Subcutaneous adipose tissue (tissue), 4 donors: ENCODE data around the gene OSGEP. TPM values are rescaled to one million over a fixed set of nuclear protein-coding genes. Genes with fewer than 3 reads are reported as not detected.

ENCODE experiments used
- total RNA-seq, 4 donors: library from RNA; depleted of rRNA; stranded (reverse); fragments of >200 nt; gene quantifications; one replicate each; pipeline ENCODE4 v1.1.0, GENCODE V29; 2016
- TF ChIP-seq, protein P1 (sequence below): fragments of 450-650 bp; IDR thresholded peaks from one replicate; pipeline ENCODE4 v1.5.1; 2016; ENCODE audit warnings: low read depth, mild to moderate bottlenecking, control low read depth, antibody characterized with exemption, moderate library complexity

The OSGEP gene
- total RNA-seq, 4 donors from 2014 or later = 29.5 to 64.6 (median 41.6) TPM

DNA sequence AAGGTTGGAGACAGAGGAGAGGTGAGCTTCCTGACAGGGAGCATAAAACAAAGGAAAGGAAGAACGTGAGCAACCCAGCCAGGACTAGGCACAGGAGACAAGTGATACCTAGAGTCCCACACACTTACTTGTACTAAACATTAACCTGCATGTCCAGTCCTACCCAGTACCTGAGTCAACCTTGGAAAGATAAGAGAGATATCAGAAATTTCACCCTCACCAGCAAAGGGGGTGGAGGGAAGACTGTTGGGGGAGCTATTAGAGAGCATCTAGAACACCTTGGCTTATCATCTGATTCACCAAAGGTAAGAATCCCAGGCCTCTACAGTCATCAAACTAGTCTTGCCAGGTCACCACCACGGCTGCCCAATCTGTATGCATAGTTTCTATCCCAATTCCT is 29.8 kb downstream of the OSGEP start:
- TF ChIP-seq, protein P1, sequence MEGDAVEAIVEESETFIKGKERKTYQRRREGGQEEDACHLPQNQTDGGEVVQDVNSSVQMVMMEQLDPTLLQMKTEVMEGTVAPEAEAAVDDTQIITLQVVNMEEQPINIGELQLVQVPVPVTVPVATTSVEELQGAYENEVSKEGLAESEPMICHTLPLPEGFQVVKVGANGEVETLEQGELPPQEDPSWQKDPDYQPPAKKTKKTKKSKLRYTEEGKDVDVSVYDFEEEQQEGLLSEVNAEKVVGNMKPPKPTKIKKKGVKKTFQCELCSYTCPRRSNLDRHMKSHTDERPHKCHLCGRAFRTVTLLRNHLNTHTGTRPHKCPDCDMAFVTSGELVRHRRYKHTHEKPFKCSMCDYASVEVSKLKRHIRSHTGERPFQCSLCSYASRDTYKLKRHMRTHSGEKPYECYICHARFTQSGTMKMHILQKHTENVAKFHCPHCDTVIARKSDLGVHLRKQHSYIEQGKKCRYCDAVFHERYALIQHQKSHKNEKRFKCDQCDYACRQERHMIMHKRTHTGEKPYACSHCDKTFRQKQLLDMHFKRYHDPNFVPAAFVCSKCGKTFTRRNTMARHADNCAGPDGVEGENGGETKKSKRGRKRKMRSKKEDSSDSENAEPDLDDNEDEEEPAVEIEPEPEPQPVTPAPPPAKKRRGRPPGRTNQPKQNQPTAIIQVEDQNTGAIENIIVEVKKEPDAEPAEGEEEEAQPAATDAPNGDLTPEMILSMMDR = no peak

DNA sequence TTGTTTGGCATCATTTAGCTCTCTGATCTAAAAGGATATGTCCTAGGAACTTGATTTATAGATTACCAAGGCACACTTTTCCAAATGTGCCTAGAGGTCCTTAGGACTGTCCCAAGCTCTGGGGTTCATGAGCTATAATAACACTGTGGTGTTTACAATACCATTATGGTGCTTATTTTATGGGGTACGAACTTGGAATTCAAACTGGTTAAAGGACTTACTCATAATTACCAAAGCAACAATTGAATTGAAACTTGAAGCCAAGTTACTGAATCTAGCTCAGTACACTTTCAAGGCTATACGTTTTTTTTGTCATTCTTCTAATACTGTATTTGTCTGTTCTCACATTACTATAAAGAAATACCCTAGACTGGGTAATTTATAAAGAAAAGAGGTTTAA is 31.7 kb downstream of the OSGEP start:
- TF ChIP-seq, protein P1 = no peak

DNA sequence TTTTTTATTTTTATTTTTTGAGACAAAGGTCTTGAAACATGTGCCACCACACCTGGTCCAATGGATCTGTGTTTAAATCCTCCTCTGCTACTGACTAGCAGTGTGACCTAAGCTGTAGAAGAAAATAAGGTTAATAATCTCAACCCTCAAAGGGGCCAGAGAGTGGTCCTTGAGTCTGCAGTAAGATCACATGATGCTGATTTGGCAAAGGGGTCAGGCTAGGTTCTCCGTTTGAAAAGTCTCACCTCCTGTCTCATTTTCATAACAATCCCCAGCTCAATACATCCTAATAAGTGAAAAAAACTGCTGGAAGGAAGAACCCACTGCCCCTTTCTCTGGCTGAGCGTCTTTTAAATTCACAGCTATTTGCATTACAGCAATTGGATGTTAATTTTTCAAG is 33.3 kb downstream of the OSGEP start:
- TF ChIP-seq, protein P1 = no peak

DNA sequence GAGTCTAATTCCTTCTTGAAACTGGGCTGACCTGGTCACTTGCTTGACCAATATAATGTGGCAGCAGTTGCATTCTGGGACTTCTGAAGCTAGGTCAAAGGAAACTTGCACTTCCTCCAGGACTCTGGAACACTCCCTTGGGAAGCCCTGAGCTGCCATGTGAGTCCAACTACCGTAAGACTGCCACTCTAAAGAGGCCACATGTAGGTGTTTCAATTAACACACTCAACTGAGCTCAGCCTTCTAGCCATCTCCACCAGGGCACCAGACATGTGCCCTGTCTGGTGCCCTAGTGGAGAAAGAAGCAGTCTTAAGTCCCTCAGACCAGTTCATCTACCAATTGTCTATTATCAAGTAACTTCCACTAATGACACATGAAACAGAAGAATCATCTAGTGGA is 35.2 kb downstream of the OSGEP start:
- TF ChIP-seq, protein P1 = no peak

DNA sequence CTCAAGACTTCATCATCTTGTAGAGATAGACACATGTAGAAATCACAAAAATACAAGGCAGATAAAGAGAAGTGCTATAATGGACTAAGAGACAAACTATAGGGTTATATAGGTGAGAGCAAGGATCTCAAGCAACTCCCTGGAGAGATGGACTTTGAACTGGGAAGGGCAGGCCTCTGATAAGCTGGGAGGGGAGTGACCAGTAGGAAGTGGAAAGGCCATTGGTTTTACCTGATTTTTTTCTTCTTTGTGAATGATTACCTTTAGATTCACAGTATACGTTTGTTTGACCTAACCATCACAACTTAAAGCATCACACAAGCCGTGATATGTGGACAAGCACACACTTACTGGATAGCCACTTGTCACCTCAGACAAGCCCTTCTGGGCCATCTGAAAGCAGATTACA is 36.1 kb downstream of the OSGEP start:
- TF ChIP-seq, protein P1 = no peak

DNA sequence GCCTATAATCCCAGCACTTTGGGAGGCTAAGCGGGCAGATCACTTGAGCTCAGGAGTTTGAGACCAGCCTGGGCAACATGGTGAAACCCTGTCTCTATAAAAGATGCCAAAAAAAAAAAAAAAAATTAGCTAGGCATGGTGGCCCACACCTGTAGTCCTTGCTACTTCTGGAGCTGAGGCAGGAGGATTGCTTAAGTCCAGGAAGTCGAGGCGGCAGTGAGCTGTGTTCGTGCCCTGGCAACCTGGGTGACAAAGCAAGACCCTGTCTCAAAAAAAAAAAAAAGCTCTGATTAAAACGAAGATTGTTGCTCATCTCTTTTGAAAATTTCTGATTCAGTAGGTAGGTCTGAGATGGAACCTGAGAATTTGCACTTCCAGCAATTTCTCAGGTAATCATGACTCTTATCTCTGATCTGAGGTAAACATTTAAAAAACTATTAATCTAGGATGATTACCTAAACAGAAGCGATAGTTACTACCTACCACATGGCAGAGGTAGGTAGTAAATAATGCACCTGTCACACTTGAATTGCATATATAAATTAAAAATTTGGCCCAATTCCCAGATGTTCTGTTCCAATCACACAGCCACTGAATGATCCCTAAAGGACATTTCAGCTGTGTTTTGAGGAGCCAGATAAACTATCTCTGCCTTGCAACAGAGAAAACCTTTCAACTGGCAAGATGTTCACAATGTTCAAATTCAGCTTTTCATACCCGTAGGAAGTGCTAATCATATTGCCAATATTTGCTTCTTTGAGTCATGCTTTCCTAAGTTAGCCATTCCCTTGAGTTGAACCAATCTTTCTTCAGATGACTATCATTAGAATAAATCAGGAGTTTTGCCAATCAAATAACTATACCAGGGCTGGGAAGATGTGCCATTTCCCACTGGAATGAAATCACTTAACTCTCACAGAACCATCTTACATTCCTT is 37.1 kb downstream of the OSGEP start:
- TF ChIP-seq, protein P1 = no peak

DNA sequence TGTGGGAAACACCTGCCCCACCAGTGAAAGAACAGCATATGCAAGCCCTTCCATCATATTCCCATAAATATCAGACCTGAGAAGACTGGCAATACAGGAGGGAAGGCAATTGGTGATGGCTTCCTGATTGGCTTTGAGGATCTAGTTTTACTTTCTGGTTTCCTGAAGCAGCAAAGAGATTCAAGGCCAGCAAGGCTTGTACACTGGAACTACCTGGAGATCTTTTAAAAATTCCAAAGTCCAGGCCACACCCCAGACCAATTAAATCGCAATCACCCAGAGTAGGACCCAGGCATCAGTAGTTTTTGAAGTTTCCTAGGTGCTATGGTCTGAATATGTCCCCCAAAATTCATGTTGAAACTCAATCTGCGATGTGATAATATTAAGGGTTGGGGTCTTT is 38.4 kb downstream of the OSGEP start:
- TF ChIP-seq, protein P1 = no peak
